LNCaP clone FGC (cell line): ENCODE results near the gene RNF112.

Experiments
- DNase-seq: peaks from one replicate; pipeline ENCODE4 v3.0.0-alpha.2; 2011; ENCODE audit warnings: low read depth
- H3K4me3 ChIP-seq: 2 replicates; pipeline ENCODE4 v1.5.1; 2011; ENCODE audit warnings: mild to moderate bottlenecking, low read depth, low read length, control low read depth
- CTCF ChIP-seq: IDR thresholded peaks from 2 replicates; pipeline ENCODE4 v1.5.1; 2012; ENCODE audit warnings: mild to moderate bottlenecking; ENCODE audit not compliant: control insufficient read depth, insufficient read depth; ENCODE audit errors: extremely low read depth

The RNF112 gene

GRCh38 chr17:19364699-19365498 lies 46.1 kb upstream of the RNF112 start:
- no peak for DNase-seq
- H3K4me3 ChIP-seq, result no peak overlapping the region
- no peak for TF ChIP-seq CTCF

- no peak for DNase-seq
- no peak overlapping the region for H3K4me3 ChIP-seq
- no peak for TF ChIP-seq CTCF
Measured at GRCh38 chr17:19365499-19365817, 45.6 kb upstream of the RNF112 start.

GRCh38 chr17:19365833-19366636 lies 45.0 kb upstream of the RNF112 start:
- no peak for DNase-seq
- no peak for TF ChIP-seq CTCF
- no peak overlapping the region for H3K4me3 ChIP-seq

GRCh38 chr17:19366637-19366972 lies 44.4 kb upstream of the RNF112 start:
- TF ChIP-seq CTCF, result no peak
- H3K4me3 ChIP-seq, result no peak overlapping the region
- no peak for DNase-seq

GRCh38 chr17:19368229-19368628 lies 42.8 kb upstream of the RNF112 start:
- no peak overlapping the region for H3K4me3 ChIP-seq
- TF ChIP-seq CTCF, result no peak
- no peak for DNase-seq

- no peak for DNase-seq
- TF ChIP-seq CTCF, result no peak
- H3K4me3 ChIP-seq, result no peak overlapping the region
Measured at GRCh38 chr17:19369107-19369778, 41.8 kb upstream of the RNF112 start.
